Activated T-cell treated with anti-CD3 and anti-CD28 coated beads, Interleukin-2, amount 50 U/mL, for 4 hours (primary cell): ENCODE data around the gene TM7SF2. TPM values are rescaled to one million over a fixed set of nuclear protein-coding genes. Genes with fewer than 3 reads are reported as not detected.

Source experiments
- ATAC-seq, 2 donors: fragments of 200-7000 bp; cut with Tn5 transposase; one replicate each; pipeline ENCODE4 v1.10.0; 2021
- DNase-seq: peaks from one replicate; pipeline ENCODE4 v3.0.0-alpha.2; 2020
- H3K27me3 Mint-ChIP-seq: one replicate; pipeline ENCODE4 v1.8.0; 2021; ENCODE audit warnings: low read depth, mixed read lengths
- H3K36me3 Mint-ChIP-seq: one replicate; pipeline ENCODE4 v1.8.0; 2022; ENCODE audit warnings: mixed read lengths; ENCODE audit not compliant: insufficient read depth
- H3K4me1 Mint-ChIP-seq: one replicate; pipeline ENCODE4 v1.8.0; 2021; ENCODE audit warnings: low read depth, mixed read lengths
- H3K4me3 Mint-ChIP-seq: one replicate; pipeline ENCODE4 v1.8.0; 2021; ENCODE audit warnings: mild to moderate bottlenecking, moderate library complexity, mixed read lengths
- H3K9me3 Mint-ChIP-seq: one replicate; pipeline ENCODE4 v1.8.0; 2021; ENCODE audit warnings: mixed read lengths
- total RNA-seq, 3 donors: library from RNA; stranded (reverse); gene quantifications; one replicate each; pipeline ENCODE4 v1.2.1, GENCODE V29; 2021

TM7SF2 gene
- total RNA-seq, 3 donors from 2014 or later, result 18.4 to 19.4 (median 18.7) TPM

DNA sequence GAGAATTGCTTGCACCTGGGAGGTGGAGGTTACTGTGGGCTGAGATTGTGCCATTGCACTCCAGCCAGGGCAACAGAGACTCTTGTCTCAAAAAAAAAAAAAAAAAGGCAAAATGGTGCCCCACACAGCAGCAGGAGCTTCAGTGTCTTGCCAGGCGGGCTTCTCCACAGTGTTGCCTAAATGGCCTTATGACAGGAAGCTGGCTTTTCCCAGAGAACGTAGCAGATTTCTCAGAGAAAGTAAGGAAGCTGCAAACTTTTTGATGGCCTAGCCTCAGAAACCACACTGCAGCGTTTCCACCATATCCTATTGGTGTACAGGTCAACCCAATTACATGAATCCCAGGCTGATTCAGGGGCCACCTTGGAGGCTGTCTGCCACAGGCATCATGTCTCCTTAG, 45.7 kb downstream of the TM7SF2 start:
- Mint-ChIP-seq H3K27me3 (peaks cover 4% of the 10 kb centered on the region), H3K4me1 (no peaks in the 10 kb centered on the region), H3K4me3 (no peak overlapping the region), H3K9me3 (no peaks in the 10 kb centered on the region), H3K36me3 (no peaks in the 10 kb centered on the region)
- DNase-seq (no peak), ATAC-seq (no peak)

DNA sequence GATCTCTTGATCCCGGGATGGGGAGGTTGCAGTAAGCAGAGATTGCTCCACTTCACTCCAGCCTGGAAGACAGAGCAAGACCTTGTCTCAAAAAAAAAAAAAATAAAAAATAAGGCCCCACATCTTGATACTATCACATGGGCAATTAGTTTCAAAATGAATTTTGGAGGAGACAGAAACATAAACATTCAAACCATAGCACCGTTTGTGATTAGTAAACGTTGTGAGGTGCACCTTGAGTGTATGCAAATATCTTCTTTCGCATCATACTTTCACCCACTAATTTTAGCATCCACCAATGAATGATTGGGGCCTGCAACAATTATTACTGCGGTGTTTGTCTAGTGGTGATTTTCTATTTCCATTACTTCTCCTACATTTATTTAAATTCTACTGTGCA, 47.3 kb downstream of the TM7SF2 start:
- ATAC-seq (no peak), DNase-seq (no peak)
- Mint-ChIP-seq H3K4me1 (no peaks in the 10 kb centered on the region), H3K4me3 (no peak overlapping the region), H3K36me3 (no peaks in the 10 kb centered on the region), H3K27me3 (peaks cover 4% of the 10 kb centered on the region), H3K9me3 (no peaks in the 10 kb centered on the region)

GRCh38 chr11:65160643-65161042, 49.0 kb downstream of the TM7SF2 start:
- Mint-ChIP-seq H3K27me3 (peaks cover 4% of the 10 kb centered on the region), H3K36me3 (no peaks in the 10 kb centered on the region), H3K9me3 (no peaks in the 10 kb centered on the region), H3K4me3 (no peak overlapping the region), H3K4me1 (no peaks in the 10 kb centered on the region)
- DNase-seq, result no peak
- ATAC-seq, result no peak

DNA sequence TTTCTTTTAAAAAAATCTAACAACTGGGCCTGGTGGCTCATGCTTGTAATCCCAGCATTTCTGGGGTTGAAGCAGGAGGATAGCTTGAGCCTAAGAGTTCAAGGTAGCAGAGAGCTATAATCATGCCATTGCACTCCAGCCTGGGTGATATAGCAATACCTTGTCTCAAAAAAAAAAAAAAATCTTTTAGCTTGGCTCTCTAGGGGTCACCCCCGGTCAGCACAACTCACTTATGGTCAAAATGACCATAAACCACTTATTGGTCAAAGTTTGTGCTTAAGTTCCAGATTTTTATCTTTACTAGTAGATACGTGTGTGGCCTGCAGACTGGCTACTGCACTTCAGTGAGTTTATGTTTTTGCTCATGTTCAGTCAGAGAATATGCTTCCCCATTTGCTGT, 52.0 kb downstream of the TM7SF2 start:
- Mint-ChIP-seq H3K4me3 (no peak overlapping the region), H3K9me3 (no peaks in the 10 kb centered on the region), H3K36me3 (no peaks in the 10 kb centered on the region)

More for the DNA sequence above, 52.0 kb downstream of the TM7SF2 start:
- no peak for ATAC-seq
- Mint-ChIP-seq H3K27me3 (peaks cover 4% of the 10 kb centered on the region), H3K4me1 (no peaks in the 10 kb centered on the region)
- DNase-seq, result no peak

Other genes with a start within 250 kb of the TM7SF2 start
- 100 to 1,000 TPM in 2 of 3 donors, 10 to 100 TPM in 1; 86.3 to 121 (median 108) TPM for gene EHD1, start 233.3 kb upstream of the TM7SF2 start, total RNA-seq
- gene ATG2A, start 194.7 kb upstream of the TM7SF2 start, total RNA-seq, result 10 to 100 TPM; 20.6 to 24.1 (median 21.7) TPM
- 1 to 10 TPM; 6.9 to 8.2 (median 7.9) TPM for gene PPP2R5B, start 187.2 kb upstream of the TM7SF2 start, total RNA-seq
- gene GPHA2, start 176.0 kb upstream of the TM7SF2 start, total RNA-seq, result not detected
- gene MAJIN, start 139.8 kb upstream of the TM7SF2 start, total RNA-seq, result not detected
- gene BATF2, start 114.9 kb upstream of the TM7SF2 start, total RNA-seq, result under 1 TPM in 1 of 3 donors, not detected in 2; 0.33 TPM
- 100 to 1,000 TPM in 2 of 3 donors, 10 to 100 TPM in 1; 84.9 to 104 (median 104) TPM for gene ARL2, start 97.7 kb upstream of the TM7SF2 start, total RNA-seq
- 10 to 100 TPM; 11.5 to 13.5 (median 12.5) TPM for gene SNX15, start 84.4 kb upstream of the TM7SF2 start, total RNA-seq
- gene SAC3D1, start 70.7 kb upstream of the TM7SF2 start, total RNA-seq, result 10 to 100 TPM; 12.5 to 19.1 (median 15.2) TPM
- 1 to 10 TPM; 5.4 to 8.2 (median 7.7) TPM for gene NAALADL1, start 53.3 kb upstream of the TM7SF2 start, total RNA-seq
- gene CDCA5, start 27.8 kb upstream of the TM7SF2 start, total RNA-seq, result 10 to 100 TPM; 26.4 to 37.1 (median 35.1) TPM
- gene ZFPL1, start 27.6 kb upstream of the TM7SF2 start, total RNA-seq, result 10 to 100 TPM; 36.5 to 37.1 (median 36.6) TPM
- gene VPS51, start 15.7 kb upstream of the TM7SF2 start, total RNA-seq, result 100 to 1,000 TPM; 161 to 165 (median 161) TPM
- 10 to 100 TPM; 25.9 to 28.1 (median 26.2) TPM for gene ZNHIT2, start 5.8 kb downstream of the TM7SF2 start, total RNA-seq
- 1,000 to 10,000 TPM; 1,673 to 1,831 (median 1,724) TPM for gene FAU, start 10.3 kb downstream of the TM7SF2 start, total RNA-seq
- 100 to 1,000 TPM; 102 to 110 (median 104) TPM for gene MRPL49, start 10.4 kb downstream of the TM7SF2 start, total RNA-seq
- gene SYVN1, start 22.6 kb downstream of the TM7SF2 start, total RNA-seq, result 10 to 100 TPM; 36.8 to 51.5 (median 47.2) TPM
- not detected for gene SPDYC, start 58.4 kb downstream of the TM7SF2 start, total RNA-seq
- gene CAPN1, start 70.1 kb downstream of the TM7SF2 start, total RNA-seq, result 10 to 100 TPM; 65.5 to 86.2 (median 81.9) TPM
- gene POLA2, start 150.1 kb downstream of the TM7SF2 start, total RNA-seq, result 10 to 100 TPM; 49.2 to 64.7 (median 57.6) TPM
- 1 to 10 TPM; 1.3 to 1.9 (median 1.6) TPM for gene CDC42EP2, start 203.0 kb downstream of the TM7SF2 start, total RNA-seq
- gene DPF2, start 222.0 kb downstream of the TM7SF2 start, total RNA-seq, result 10 to 100 TPM; 56.7 to 59.1 (median 58.0) TPM
- under 1 TPM; 0.46 to 0.66 (median 0.50) TPM for gene TIGD3, start 242.9 kb downstream of the TM7SF2 start, total RNA-seq